Activated CD8-positive, alpha-beta memory T cell treated with anti-CD3 and anti-CD28 coated beads, Interleukin-2, amount 10 ng/mL, durations not matched to agents 7 days and 5 days (primary cell): ENCODE results near the gene LAMA3. TPM values are rescaled to one million over a fixed set of nuclear protein-coding genes. Genes with fewer than 3 reads are reported as not detected.

ENCODE experiments used
- ATAC-seq: fragments of 150-1000 bp; cut with Tn5 transposase; one replicate; pipeline ENCODE4 v1.10.0; 2021; ENCODE audit warnings: moderate library complexity
- CTCF ChIA-PET: fragments of 350-600 bp; sonication (Branson Sonifier 250); formaldehyde crosslinking; loops from one replicate; lab custom pipeline; 2021; ENCODE audit warnings: antibody characterized with exemption; lab: Charles Lee
- DNase-seq: peaks from one replicate; pipeline ENCODE4 v3.0.0-alpha.2; 2020
- H3K27ac Mint-ChIP-seq: one replicate; pipeline ENCODE4 v1.8.0; 2021; ENCODE audit warnings: mild to moderate bottlenecking, mixed read lengths
- H3K27me3 Mint-ChIP-seq: one replicate; pipeline ENCODE4 v1.8.0; 2021; ENCODE audit warnings: mixed read lengths
- H3K36me3 Mint-ChIP-seq: one replicate; pipeline ENCODE4 v1.8.0; 2021; ENCODE audit warnings: mild to moderate bottlenecking, mixed read lengths
- H3K4me1 Mint-ChIP-seq: one replicate; pipeline ENCODE4 v1.8.0; 2021; ENCODE audit warnings: mixed read lengths
- H3K4me3 Mint-ChIP-seq: one replicate; pipeline ENCODE4 v1.8.0; 2021; ENCODE audit warnings: mild to moderate bottlenecking, moderate library complexity, mixed read lengths
- H3K9me3 Mint-ChIP-seq: one replicate; pipeline ENCODE4 v1.8.0; 2022; ENCODE audit warnings: low read depth, mixed read lengths
- total RNA-seq, 2 experiments: library from RNA; stranded (reverse); gene quantifications; one replicate each; pipeline ENCODE4 v1.2.3, GENCODE V29; 2021

Gene LAMA3
- total RNA-seq, 2 experiments from 2014 or later: 0.23 TPM; not detected in 1

DNA sequence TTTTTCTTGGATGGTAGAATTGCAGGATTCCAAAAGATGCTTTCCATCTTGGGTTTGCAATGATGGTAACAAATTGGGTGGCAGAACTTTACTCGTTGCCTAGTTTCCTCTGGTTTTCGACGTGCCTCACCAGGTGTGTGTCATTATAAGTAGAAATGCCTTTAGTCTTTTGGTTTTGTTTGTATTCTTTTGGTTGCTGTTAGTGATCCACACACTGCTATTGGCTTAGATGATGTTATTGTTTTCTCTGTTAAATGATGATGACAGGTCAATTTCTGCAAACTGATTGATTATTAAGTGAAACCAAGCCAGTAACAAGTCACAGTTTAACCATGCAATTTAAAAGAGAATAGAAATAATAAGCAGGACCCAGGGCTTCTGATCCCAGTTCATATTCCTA, 6.1 kb upstream of the LAMA3 start:
- Mint-ChIP-seq H3K4me1 (no peaks in the 10 kb centered on the region), H3K27me3 (peaks cover 70% of the 10 kb centered on the region), H3K36me3 (no peaks in the 10 kb centered on the region), H3K27ac (no peak overlapping the region), H3K9me3 (no peaks in the 10 kb centered on the region), H3K4me3 (no peak overlapping the region)
- DNase-seq: no peak
- no peak for ATAC-seq
- CTCF ChIA-PET: interaction anchor here (1.2 kb wide), 1 partner anchor 271 kb away, joined by 3 read pairs; no protein-coding TSS in a partner anchor

GRCh38 chr18:23683671-23684070, 5.6 kb upstream of the LAMA3 start:
- Mint-ChIP-seq H3K36me3 (no peaks in the 10 kb centered on the region), H3K27ac (no peak overlapping the region), H3K4me3 (no peak overlapping the region), H3K9me3 (no peaks in the 10 kb centered on the region), H3K4me1 (peaks cover under 1% of the 10 kb centered on the region), H3K27me3 (peaks cover 71% of the 10 kb centered on the region)
- DNase-seq (no peak), ATAC-seq (no peak)
- CTCF ChIA-PET: interaction anchor here (1.2 kb wide), 1 partner anchor 272 kb away, joined by 3 read pairs; no protein-coding TSS in a partner anchor

GRCh38 chr18:23684515-23685197, 4.6 kb upstream of the LAMA3 start:
- no peak overlapping the region for H3K27ac Mint-ChIP-seq
- no peak for ATAC-seq
- CTCF ChIA-PET: no interaction called here
- no peak overlapping the region for H3K4me3 Mint-ChIP-seq
- no peak for DNase-seq
- H3K27me3 Mint-ChIP-seq: peaks cover 70% of the 10 kb centered on the region
- peaks cover 5% of the 10 kb centered on the region for H3K4me1 Mint-ChIP-seq
- H3K36me3 Mint-ChIP-seq: no peaks in the 10 kb centered on the region
- no peaks in the 10 kb centered on the region for H3K9me3 Mint-ChIP-seq

DNA sequence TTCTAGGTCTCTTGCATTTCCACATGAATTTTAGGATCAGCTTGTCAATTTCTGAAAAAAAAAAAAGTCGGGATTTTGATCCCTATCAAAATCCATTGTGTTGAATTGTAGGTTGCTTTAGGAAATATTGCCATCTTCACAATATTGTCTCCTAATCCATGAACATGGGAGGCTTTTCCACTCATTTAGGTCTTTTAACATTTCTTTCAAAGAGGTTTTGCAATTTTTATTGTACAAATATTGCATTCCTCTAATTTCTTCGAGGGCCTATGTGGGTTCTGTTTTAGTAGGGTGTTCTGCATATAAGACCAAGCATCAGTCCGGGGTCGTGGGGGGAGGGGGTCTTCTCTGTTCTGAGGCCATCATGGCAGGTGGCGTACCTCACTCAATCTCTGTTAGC, 725 bp upstream of the LAMA3 start:
- no peak overlapping the region for H3K4me3 Mint-ChIP-seq
- no peaks in the 10 kb centered on the region for H3K9me3 Mint-ChIP-seq
- ATAC-seq (no peak), DNase-seq (no peak)
- CTCF ChIA-PET: interaction anchor here (1.1 to 1.5 kb wide), 2 partner anchors 15 to 66 kb away, joined by 3 to 6 read pairs; no protein-coding TSS in a partner anchor
- peaks cover 10% of the 10 kb centered on the region for H3K4me1 Mint-ChIP-seq
- H3K27ac Mint-ChIP-seq: no peak overlapping the region
- no peaks in the 10 kb centered on the region for H3K36me3 Mint-ChIP-seq
- H3K27me3 Mint-ChIP-seq: peaks cover 65% of the 10 kb centered on the region

DNA sequence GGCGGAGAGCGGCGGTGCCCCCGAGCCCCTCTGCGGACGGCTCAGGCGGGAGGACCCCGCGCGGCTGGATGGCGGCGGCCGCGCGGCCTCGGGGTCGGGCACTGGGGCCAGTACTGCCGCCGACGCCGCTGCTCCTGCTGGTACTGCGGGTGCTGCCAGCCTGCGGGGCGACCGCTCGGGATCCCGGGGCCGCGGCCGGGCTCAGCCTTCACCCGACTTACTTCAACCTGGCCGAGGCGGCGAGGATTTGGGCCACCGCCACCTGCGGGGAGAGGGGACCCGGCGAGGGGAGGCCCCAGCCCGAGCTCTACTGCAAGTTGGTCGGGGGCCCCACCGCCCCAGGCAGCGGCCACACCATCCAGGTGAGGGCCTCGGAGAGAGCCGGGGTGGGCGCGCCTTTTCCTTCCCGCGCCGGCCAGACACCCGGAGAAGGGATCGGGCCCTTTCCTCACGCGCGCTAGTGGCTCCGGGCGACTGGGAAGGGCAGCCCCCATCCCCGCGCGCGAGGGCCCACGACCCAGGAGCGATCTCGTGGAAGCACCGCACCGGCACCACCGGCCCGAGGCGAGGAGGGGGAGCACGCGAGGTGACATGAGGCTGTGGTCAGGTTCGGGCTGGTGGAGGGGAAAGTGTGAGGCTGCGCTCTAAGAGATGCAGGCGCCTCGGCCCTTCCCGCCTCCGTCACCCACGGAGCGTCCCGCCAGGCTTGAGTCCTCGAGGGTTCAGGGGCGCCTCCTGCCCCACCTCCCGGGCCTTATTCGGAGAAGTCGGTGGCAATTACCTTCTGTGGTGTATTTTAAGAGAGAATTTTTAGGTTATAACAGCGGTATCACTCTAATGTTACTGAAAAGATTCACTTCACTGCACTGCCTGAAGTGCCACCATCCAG, 607 bp downstream of the LAMA3 start:
- peak; percentile 65 for ATAC-seq
- H3K27me3 Mint-ChIP-seq: peaks cover 64% of the 10 kb centered on the region
- no peak for DNase-seq
- H3K4me3 Mint-ChIP-seq: no peak overlapping the region
- no peaks in the 10 kb centered on the region for H3K36me3 Mint-ChIP-seq
- CTCF ChIA-PET: interaction anchor here (1.2 kb wide), 1 partner anchor 191 kb away, joined by 4 read pairs; no protein-coding TSS in a partner anchor
- no peak overlapping the region for H3K27ac Mint-ChIP-seq
- H3K4me1 Mint-ChIP-seq: peaks cover 10% of the 10 kb centered on the region
- no peaks in the 10 kb centered on the region for H3K9me3 Mint-ChIP-seq

DNA sequence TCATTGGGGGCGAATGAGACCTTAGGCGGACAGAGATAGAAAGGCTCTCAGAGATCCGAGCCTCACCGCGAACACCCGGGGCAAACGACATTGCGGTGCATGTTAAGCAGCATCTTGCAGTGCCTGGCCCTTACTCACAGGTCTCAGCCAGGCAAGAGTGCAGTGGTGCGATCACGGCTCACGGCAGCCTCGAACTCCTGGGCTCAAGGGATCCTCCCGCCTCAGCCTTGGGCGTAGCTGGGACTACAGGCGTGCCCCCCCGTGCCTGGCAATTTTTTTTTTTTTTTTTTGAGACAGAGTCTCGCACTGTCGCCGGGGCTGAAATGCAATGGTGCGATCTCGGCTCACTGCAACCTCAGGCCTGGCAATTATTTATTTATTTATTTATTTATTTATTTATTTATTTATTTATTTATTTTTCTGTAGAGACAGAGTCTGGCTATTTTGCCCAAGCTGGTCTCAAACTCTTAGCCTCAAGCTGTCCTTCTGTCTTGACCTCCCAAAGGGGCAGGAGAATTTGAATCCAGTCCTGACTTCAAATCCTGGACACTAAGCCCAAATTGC, 1.3 kb downstream of the LAMA3 start:
- CTCF ChIA-PET: interaction anchor here (1.2 kb wide), 1 partner anchor 192 kb away, joined by 4 read pairs; no protein-coding TSS in a partner anchor
- DNase-seq (no peak), ATAC-seq (no peak)
- H3K4me1 Mint-ChIP-seq: peaks cover 10% of the 10 kb centered on the region
- no peak overlapping the region for H3K27ac Mint-ChIP-seq
- H3K36me3 Mint-ChIP-seq: no peaks in the 10 kb centered on the region
- peaks cover 62% of the 10 kb centered on the region for H3K27me3 Mint-ChIP-seq
- H3K9me3 Mint-ChIP-seq: no peaks in the 10 kb centered on the region
- no peak overlapping the region for H3K4me3 Mint-ChIP-seq

DNA sequence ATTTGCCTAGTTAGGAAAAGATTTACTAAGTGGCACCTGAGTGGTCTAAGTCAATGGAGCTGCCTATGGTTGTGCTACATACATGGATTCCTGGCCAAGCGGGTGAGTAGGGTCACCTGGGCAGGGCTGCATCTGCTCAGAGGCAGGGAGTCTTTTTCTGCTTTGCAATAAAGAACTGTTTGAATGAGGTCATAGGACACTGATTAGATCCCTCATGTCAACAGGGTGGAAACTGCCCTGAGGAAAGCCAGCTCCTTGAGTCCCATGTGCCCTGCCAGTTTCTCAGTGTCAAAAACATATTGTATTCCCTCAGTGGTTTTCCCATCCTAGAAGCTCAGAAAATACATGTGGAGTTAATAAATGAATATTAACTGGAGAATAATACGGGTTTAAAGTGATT, 4.6 kb downstream of the LAMA3 start:
- Mint-ChIP-seq H3K9me3 (no peaks in the 10 kb centered on the region), H3K4me1 (peaks cover 9% of the 10 kb centered on the region), H3K27ac (no peak overlapping the region), H3K27me3 (peaks cover 45% of the 10 kb centered on the region), H3K4me3 (no peak overlapping the region), H3K36me3 (no peaks in the 10 kb centered on the region)
- CTCF ChIA-PET: no interaction called here
- no peak for DNase-seq
- no peak for ATAC-seq

DNA sequence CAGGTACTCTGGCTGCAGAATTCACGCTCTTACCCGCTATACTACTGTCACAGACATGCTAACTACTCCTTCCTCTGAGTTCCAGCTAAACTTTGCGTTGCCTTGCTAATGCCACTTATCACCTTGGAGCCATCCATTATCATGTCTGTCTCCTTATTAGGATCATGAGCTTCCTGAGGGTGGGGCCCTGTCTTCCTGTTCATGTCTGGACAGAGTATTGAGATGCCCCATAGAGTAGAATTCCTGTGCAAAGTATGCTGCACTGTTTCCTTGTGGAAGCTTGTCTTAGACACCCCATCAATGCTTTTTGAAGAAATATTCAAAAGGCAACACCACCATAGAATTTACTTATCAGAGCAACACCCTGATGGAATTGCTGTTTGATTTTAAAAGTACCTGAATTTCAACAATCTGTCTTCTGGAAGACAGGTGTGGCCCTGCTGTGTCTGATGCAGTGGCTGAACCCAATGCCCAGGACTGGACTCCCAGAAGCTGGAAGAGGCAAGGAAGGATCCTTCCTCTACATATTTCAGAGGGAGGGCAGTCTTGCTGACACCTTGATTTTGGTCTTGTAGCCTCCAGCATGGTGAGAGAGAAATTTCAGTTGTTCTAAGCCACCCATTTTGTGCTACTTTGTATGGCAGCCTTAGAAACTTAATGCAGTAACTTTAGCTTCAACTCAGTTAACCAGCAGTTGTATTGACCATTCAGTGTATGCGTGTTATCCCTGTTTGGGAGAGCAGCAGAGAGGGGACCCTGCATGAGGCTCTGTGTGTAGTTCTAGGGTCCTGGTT, 5.6 kb downstream of the LAMA3 start:
- CTCF ChIA-PET: no interaction called here
- Mint-ChIP-seq H3K4me1 (peaks cover 14% of the 10 kb centered on the region), H3K36me3 (no peaks in the 10 kb centered on the region), H3K4me3 (no peak overlapping the region), H3K9me3 (no peaks in the 10 kb centered on the region), H3K27me3 (peaks cover 41% of the 10 kb centered on the region), H3K27ac (no peak overlapping the region)
- DNase-seq: no peak
- no peak for ATAC-seq

DNA sequence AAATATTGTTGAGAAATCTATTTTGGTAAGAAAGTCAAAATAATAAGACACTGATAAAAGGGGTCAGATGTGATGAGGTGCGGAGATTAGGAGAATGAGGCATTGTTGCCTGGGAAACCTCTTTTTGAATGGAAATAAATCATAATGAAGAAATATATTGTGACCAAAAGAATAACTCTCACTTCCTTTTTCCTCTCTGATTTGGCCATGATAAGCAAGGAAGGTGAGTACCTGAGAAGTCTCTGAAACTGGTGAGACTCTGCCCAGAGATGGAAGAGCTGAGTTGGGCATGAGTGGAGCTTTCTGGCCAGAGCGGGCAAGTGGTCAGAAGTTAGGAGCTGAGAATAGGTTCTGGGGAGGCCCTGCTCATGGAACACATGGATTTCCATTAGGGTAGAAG, 11.8 kb downstream of the LAMA3 start:
- H3K27ac Mint-ChIP-seq: no peak overlapping the region
- H3K36me3 Mint-ChIP-seq: no peaks in the 10 kb centered on the region
- ATAC-seq (no peak), DNase-seq (no peak)
- no peak overlapping the region for H3K4me3 Mint-ChIP-seq
- peaks cover 8% of the 10 kb centered on the region for H3K4me1 Mint-ChIP-seq
- CTCF ChIA-PET: interaction anchor here (3.7 kb wide), 1 partner anchor 80 kb away, joined by 25 read pairs; no protein-coding TSS in a partner anchor
- no peaks in the 10 kb centered on the region for H3K9me3 Mint-ChIP-seq
- peaks cover 48% of the 10 kb centered on the region for H3K27me3 Mint-ChIP-seq

DNA sequence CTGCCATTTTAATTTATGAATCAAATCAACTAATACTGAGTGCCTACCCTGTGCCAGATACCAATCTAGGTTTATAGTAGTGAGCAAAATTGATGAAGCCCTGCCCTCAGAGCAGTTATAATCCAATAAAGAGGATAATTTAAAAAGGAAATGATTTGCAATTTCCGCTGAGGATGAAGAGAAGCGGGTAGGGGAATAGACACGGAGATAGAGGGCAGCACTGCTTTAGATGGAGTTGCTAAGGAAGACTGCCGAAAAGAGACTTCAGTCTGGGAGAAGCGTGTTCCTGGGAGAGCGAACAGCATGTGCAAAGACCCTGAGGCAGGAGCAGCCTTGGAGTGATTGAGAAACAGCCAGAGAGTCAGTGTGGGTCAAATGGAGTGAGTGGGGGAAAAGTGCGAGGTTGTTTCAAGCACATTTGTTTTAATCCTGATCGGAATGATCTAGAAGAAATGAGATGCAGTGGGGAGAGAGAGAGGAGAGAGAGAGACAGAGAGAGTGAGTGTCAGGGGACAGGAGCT, 12.4 kb downstream of the LAMA3 start:
- H3K9me3 Mint-ChIP-seq: no peaks in the 10 kb centered on the region
- no peak for ATAC-seq

DNA sequence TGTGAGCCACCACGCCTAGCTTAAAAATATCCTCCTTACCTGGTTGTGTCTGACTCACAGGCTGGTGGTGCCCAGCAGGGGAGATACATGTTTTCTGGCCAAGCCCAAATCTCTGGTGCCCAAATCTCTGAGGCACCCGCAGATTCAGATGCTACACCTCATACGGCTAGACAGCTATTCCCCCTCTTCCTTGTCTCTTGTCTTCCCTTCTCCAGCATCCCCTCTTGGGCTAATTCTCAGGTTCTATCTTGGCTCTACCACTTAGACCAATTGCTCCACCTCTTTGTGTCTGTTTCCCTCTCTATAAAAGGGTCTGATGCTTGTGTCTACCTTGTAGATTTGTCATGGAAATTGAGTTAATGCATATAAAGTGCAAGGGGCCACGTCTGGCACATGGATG, 13.4 kb downstream of the LAMA3 start:
- Mint-ChIP-seq H3K4me3 (no peak overlapping the region), H3K27me3 (peaks cover 48% of the 10 kb centered on the region), H3K36me3 (peaks cover 2% of the 10 kb centered on the region), H3K4me1 (peaks cover 8% of the 10 kb centered on the region), H3K27ac (no peak overlapping the region), H3K9me3 (no peaks in the 10 kb centered on the region)
- ATAC-seq: no peak
- no peak for DNase-seq
- CTCF ChIA-PET: interaction anchor here (0.6 to 3.7 kb wide), 20 partner anchors 10 to 216 kb away, joined by 3 to 25 read pairs (median 4); partner anchors contain the start of gene NPC1

More for the DNA sequence above, 12.4 kb downstream of the LAMA3 start:
- H3K4me3 Mint-ChIP-seq: no peak overlapping the region
- DNase-seq: no peak
- no peak overlapping the region for H3K27ac Mint-ChIP-seq
- H3K36me3 Mint-ChIP-seq: no peaks in the 10 kb centered on the region
- CTCF ChIA-PET: interaction anchor here (1.4 to 3.7 kb wide), 2 partner anchors 66 to 80 kb away, joined by 4 to 25 read pairs; no protein-coding TSS in a partner anchor
- peaks cover 48% of the 10 kb centered on the region for H3K27me3 Mint-ChIP-seq
- H3K4me1 Mint-ChIP-seq: peaks cover 8% of the 10 kb centered on the region
